ENCODE data around the gene DMBT1.

The DMBT1 gene

DNA sequence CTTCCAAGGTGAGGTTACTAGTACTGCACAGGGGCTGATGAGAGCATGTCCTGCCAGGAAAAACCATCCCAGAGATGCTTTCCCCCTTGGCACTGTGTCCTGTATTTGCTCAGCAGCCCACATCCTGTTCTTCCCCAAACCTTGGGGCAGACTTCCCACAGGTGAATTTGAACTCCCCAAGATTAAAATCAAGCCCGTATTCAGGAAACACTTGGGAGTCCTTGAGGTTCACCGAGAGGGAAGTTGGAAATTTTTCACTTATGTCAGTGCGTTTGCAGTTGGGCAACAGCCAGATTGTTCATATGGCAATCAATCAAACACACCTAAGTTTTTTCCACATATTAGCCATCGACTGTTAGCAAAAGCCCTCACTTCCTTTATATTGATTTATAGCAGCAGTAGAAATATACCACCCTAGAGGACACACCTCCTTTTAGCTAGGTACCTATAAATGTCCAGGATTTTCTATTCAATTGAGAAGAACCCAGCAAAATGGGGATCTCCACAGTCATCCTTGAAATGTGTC lies at the start of gene DMBT1:
DMBT1 (plus strand) TSS at position 476 of the 526 bp plus-strand sequence; CDS start at position 493, 17 bp downstream.
- no peak for DNase-seq

- no peak for DNase-seq
Observed at GRCh38 chr10:122513053-122513452, 47.5 kb upstream of the DMBT1 start.

DNA sequence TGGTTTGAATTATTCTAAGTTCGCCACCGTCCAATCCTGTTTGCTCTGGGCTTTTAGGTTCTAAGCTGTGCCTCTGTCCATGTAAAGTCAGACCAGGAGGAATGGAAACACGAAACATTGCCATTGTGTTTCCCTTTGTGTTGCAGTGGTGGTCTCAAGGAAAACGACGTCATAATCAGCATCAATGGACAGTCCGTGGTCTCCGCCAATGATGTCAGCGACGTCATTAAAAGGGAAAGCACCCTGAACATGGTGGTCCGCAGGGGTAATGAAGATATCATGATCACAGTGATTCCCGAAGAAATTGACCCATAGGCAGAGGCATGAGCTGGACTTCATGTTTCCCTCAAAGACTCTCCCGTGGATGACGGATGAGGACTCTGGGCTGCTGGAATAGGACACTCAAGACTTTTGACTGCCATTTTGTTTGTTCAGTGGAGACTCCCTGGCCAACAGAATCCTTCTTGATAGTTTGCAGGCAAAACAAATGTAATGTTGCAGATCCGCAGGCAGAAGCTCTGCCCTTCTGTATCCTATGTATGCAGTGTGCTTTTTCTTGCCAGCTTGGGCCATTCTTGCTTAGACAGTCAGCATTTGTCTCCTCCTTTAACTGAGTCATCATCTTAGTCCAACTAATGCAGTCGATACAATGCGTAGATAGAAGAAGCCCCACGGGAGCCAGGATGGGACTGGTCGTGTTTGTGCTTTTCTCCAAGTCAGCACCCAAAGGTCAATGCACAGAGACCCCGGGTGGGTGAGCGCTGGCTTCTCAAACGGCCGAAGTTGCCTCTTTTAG lies 46.3 kb upstream of the DMBT1 start:
- no peak for DNase-seq

DNA sequence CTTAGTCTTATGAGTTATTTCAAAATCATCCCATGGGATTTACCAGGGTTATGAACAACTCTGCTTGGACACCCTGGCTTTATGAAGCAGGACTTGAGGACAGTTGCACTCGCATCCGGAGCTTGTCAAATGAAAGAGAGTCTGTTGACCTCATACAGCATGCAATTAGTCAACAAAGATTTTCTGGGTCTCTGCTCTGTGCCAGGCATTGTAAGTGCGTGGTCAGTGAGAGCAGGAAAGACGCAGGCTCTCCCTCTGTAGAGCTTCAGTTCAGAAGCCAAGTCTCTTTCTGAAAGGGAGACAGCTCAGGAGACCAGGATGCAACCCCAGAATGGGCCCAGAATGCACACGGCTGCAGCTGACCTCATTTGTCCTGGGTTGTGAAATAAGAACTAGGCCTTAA lies 45.5 kb upstream of the DMBT1 start:
- no peak for DNase-seq

GRCh38 chr10:122515588-122516231 lies 44.8 kb upstream of the DMBT1 start:
- DNase-seq = no peak

DNA sequence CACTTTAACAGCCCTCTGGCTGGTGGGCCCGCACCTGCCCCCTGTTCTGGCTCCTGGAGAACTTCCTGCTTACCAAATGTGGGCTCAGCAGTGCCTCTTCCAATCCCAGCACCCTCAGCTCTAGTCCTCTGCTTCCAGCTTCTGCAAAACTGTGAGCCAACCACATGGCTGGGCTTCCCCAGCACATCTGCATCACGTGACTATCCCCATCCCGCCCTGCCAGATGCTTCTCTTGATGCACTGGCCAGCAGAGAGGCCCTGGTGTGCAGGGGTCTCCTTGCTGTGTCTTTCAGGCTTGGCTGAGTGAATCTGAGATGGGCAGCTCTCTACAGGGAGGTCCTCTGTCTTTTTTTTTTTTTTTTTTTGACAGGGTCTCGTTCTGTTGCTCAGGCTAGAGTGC lies 43.8 kb upstream of the DMBT1 start:
- no peak for DNase-seq

GRCh38 chr10:122519144-122519543 lies 41.4 kb upstream of the DMBT1 start:
- no peak for DNase-seq

DNA sequence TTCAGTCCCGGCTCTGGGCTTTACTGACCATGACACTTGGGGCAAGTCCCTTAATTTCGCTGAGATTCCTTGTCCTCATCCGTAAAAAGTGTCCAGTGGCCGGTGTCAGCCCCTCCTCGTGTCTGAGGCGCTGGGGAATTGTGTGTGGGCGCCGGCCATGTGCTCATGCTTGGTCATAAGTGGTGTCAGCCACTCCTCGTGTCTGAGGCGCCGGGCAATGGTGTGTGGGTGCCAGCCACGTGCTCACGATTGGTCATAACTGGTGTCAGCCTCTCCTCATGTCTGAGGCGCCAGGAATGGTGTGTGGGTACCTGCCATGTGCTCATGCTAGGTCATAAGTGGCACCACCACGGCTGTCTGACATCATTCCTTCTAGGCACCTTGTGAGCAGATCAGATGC lies 40.7 kb upstream of the DMBT1 start:
- DNase-seq = no peak

DNA sequence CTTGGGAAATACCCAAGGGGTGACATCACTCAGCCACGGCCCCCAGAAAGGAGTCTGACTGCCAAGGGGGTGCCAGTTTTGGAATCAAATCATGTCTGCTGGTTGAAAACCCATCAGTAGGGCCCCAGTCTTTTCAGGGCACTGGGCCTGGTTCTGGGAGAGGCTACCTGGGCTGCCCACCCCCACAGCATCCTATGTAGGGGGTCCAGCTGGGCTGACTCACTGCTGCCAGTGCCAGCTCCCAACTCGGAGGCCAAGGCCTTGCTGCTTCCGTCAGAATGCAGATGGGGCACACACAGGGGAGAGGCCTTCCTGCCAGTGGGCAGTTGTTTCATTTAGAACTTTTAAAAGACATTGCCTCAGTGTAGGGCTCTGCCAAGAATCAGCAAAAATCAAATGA lies 39.5 kb upstream of the DMBT1 start:
- DNase-seq = no peak

- DNase-seq = no peak
Observed at GRCh38 chr10:122524811-122525210, 35.7 kb upstream of the DMBT1 start.

DNA sequence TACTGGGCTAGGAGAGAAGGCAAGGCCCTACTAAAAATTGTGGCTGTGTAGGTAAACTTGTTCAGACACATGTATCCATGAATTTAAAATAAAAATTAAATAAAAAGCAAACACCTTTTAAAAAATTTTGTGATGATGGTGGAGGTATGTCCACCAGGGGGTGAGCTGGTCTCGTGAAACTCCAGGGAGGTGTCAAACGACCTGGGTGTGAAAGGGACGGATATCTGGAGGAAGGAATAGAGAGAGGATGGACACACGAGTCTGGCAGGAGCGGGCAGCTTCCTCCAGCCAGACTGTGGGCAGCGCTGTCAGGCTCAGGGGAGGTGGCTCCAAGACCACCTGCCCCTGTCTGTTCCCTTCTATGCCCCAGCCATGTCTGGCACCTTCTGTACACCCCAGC lies 34.8 kb upstream of the DMBT1 start:
- no peak for DNase-seq

DNA sequence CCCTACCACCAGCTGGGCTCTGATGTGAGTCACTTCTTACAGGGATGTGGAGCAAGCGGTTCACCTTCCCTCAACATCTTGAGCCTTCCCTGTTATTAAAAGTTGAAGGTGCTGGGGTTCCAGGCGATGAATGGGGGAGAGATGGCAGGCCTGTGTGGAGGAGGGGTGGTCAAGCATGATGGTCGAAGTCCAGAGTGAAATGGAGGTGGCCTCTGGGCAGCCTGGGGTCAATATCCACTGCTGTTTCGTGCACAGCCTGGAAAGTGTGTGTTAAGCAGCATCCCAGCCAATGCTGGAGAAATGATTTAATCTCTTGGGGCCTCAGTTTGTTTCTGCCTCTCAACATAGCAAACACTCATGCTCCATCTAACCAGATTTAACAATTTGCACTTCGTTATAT lies 33.7 kb upstream of the DMBT1 start:
- DNase-seq = no peak

DNA sequence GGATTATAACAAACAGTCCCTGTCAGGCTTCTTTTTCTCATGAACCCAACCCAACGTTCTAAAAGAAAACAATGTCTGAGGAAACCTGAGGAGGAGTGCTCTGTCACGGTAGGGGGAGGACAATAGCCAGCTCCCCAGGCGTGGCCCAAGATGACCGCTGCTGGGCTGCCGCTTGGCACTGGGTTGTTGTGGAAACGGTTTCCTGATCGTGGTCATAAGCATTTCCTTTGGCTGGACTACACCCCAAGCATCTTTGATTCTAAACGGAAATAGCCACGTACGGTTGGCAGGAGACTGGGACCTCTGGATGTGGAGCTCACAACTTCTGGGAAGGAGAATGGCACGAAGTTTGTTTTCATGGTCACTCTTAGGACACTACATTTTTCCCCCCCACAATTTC lies 30.4 kb upstream of the DMBT1 start:
- DNase-seq = no peak

- DNase-seq = no peak
Observed at GRCh38 chr10:122531261-122531660, 29.3 kb upstream of the DMBT1 start.

- DNase-seq = no peak
Observed at GRCh38 chr10:122531939-122532338, 28.6 kb upstream of the DMBT1 start.

GRCh38 chr10:122532601-122533296 lies 27.8 kb upstream of the DMBT1 start:
- DNase-seq = no peak

- DNase-seq = no peak
Observed at GRCh38 chr10:122537545-122537944, 23.0 kb upstream of the DMBT1 start.

DNA sequence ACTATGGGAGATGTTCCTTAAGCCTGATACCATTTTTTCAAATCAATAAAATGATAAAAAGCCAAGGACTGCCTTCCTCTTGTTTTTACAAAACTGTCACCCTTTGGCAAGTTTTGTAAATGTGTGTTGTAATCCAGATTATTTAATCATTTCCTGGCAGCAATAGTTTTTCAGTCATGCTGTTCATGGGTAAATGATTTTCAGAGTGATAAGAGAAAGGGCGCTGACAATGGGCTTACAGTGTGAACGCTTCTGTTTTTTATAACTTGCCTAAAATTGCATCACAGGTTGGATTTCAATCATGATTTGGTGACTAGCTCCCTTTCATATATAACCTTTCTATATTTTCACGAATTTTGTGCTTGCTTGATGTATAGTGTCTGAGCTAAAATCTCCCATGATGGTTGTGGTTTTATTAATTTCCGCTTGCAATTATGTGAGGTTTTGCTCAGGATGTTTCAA lies 19.0 kb upstream of the DMBT1 start:
- no peak for DNase-seq

GRCh38 chr10:122543676-122544445 lies 16.7 kb upstream of the DMBT1 start:
- DNase-seq = no peak

- no peak for DNase-seq
Observed at GRCh38 chr10:122544493-122544892, 16.1 kb upstream of the DMBT1 start.

DNA sequence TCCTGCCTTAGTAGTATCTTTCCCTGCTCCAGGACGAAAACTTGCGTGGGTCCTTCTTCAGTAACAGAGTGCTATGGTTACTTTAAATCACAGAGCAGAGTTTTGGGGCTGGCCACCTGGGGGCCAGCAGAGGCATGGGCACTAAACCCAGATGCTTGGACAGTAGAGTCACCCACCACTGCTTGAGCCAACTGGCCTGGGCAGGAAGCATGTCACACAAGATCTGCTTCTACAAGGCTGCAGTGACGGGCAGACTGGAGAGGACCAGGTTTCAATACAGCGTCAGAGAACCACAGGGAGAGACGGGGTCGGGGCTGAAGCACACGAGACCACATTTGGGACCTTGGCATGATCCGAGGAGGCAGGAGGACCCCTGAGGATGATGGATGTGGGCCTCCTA lies 14.3 kb upstream of the DMBT1 start:
- DNase-seq = no peak

DNA sequence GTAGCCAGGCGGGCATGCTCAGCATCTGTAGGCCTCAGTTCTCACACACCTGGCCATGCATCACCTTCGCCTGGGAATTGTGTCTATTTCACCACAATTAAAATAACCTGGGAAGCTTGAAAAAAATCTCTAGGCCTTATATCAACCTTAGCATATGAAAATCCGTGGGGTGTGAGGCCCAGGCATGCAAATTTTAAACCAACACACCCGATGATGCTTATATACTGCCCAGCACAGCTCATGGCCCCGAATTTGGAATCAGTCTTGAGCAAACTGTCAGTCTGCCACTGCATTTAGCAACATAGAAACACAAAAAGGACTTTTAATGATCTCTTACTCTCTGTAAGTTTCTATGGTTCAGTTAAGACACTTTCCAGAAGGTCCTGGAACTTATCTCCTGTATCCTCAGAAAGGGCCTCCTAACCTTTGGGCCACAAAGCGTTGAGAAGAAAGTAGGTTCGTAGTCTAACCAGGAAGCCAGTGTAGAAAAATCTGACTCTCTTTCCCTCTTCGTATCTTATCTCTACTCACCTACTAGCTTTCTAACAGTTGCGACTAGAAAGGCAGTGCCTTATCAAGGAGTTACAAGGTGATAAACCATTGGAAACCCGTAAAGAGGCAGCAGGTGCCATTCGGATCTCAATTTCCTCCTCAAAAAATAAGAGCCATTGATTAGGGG lies 12.0 kb upstream of the DMBT1 start:
- no peak for DNase-seq

Measured in T1000 (cell line).